Ishikawa (cell line): ENCODE results near the gene CAMK2A.

Experiments used
- CEBPB ChIP-seq: IDR thresholded peaks from 2 replicates; pipeline ENCODE4 v1.6.1; 2012
- CREB1 ChIP-seq: IDR thresholded peaks from 2 replicates; pipeline ENCODE4 v1.6.1; 2012; ENCODE audit warnings: low read depth
- EGR1 ChIP-seq: IDR thresholded peaks from 2 replicates; pipeline ENCODE4 v1.6.1; 2012
- EP300 ChIP-seq: IDR thresholded peaks from 2 replicates; pipeline ENCODE4 v1.6.1; 2012; ENCODE audit warnings: borderline replicate concordance
- FOXM1 ChIP-seq: IDR thresholded peaks from 2 replicates; pipeline ENCODE4 v1.6.1; 2012; ENCODE audit warnings: low read depth, borderline replicate concordance
- MAX ChIP-seq: IDR thresholded peaks from 2 replicates; pipeline ENCODE4 v1.6.1; 2012
- NFIC ChIP-seq: IDR thresholded peaks from 2 replicates; pipeline ENCODE4 v1.6.1; 2012
- RAD21 ChIP-seq: IDR thresholded peaks from 2 replicates; pipeline ENCODE4 v1.6.1; 2012; ENCODE audit warnings: low read depth
- REST ChIP-seq: IDR thresholded peaks from 2 replicates; pipeline ENCODE4 v1.6.1; 2012; ENCODE audit warnings: low read depth, mild to moderate bottlenecking
- TAF1 ChIP-seq: IDR thresholded peaks from 2 replicates; pipeline ENCODE4 v1.6.1; 2012; ENCODE audit warnings: low read depth, mild to moderate bottlenecking
- TCF12 ChIP-seq: IDR thresholded peaks from 2 replicates; pipeline ENCODE4 v1.6.1; 2012; ENCODE audit warnings: low read depth
- TEAD4 ChIP-seq: IDR thresholded peaks from 2 replicates; pipeline ENCODE4 v1.6.1; 2012
- USF1 ChIP-seq: IDR thresholded peaks from 2 replicates; pipeline ENCODE4 v1.6.1; 2012
- YY1 ChIP-seq: IDR thresholded peaks from 2 replicates; pipeline ENCODE4 v1.6.1; 2012; ENCODE audit warnings: low read depth
- ZBTB7A ChIP-seq: IDR thresholded peaks from 2 replicates; pipeline ENCODE4 v1.6.1; 2012; ENCODE audit warnings: low read depth

Gene CAMK2A

GRCh38 chr5:150197476-150197875 is 92.1 kb downstream of the CAMK2A start:
- no peak for TF ChIP-seq TCF12
- TF ChIP-seq MAX, result no peak
- TF ChIP-seq EP300, result no peak
- TF ChIP-seq REST, result no peak
- TF ChIP-seq FOXM1, result no peak

DNA sequence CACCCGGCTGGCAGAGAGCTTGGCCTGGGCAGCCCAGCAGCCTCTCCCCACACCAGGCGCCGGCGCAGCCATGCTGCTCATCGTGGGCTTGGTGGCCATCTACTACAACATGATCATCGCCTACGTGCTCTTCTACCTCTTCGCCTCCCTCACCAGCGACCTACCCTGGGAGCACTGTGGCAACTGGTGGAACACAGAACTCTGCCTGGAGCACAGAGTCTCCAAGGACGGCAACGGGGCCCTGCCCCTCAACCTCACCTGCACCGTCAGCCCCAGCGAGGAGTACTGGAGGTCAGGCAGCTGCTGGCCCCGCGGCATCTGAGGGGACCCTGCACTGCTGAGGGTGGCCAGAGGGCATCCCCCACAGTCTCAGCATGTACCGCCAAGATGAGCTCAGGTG is 92.6 kb downstream of the CAMK2A start:
- TF ChIP-seq TAF1 (no peak), TEAD4 (no peak), REST (no peak), FOXM1 (no peak), RAD21 (no peak), YY1 (no peak), EP300 (no peak), NFIC (no peak), MAX (no peak), EGR1 (no peak), CREB1 (no peak), ZBTB7A (no peak), TCF12 (no peak), CEBPB (no peak), USF1 (no peak)

DNA sequence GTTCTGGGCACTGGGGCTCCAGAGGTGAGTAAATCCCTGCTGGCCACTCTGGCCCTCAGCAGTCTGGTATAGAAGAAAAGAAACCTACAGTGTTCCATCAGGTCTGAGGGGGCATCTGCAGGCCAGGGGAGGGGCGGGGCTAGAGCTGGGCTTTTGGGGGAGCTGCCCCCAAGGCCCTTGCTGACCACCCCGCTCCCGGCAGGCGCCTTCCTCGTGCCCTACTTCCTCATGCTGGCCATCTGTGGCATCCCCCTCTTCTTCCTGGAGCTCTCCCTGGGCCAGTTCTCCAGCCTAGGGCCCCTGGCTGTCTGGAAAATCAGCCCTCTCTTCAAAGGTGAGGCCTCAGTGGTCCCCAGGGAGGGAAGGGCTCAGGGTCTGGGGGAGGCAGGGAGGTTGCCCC is 93.1 kb downstream of the CAMK2A start:
- TF ChIP-seq USF1 (no peak), EGR1 (no peak), TEAD4 (no peak), ZBTB7A (no peak), EP300 (no peak), CEBPB (no peak), NFIC (no peak), REST (no peak), CREB1 (no peak), TAF1 (no peak), TCF12 (no peak), RAD21 (no peak), YY1 (no peak), FOXM1 (no peak), MAX (no peak)

GRCh38 chr5:150195736-150196485 is 93.7 kb downstream of the CAMK2A start:
- no peak for TF ChIP-seq CREB1
- TF ChIP-seq RAD21, result no peak
- TF ChIP-seq NFIC, result no peak
- no peak for TF ChIP-seq CEBPB
- no peak for TF ChIP-seq TAF1
- TF ChIP-seq MAX, result no peak
- TF ChIP-seq EP300, result no peak
- no peak for TF ChIP-seq ZBTB7A
- TF ChIP-seq YY1, result no peak
- no peak for TF ChIP-seq TCF12
- TF ChIP-seq REST, result no peak
- TF ChIP-seq TEAD4, result no peak
- no peak for TF ChIP-seq FOXM1
- no peak for TF ChIP-seq EGR1
- no peak for TF ChIP-seq USF1
